Mononuclear cell (primary cell): ENCODE measurements around the gene TMPRSS12. TPM values are rescaled to one million over a fixed set of nuclear protein-coding genes. Genes with fewer than 3 reads are reported as not detected.
"Not testable (repeated sequence)": the region's sequence is repeated elsewhere in the genome, so short reads cannot be mapped to it uniquely, and the experiment has no call there.

Experiments
- H3K27me3 ChIP-seq: 2 replicates; pipeline ENCODE4 v1.6.0; 2011; ENCODE audit warnings: low read length, control low read depth; ENCODE audit not compliant: insufficient read depth
- H3K4me1 ChIP-seq: 2 replicates; pipeline ENCODE4 v1.5.1; 2011; ENCODE audit warnings: mild to moderate bottlenecking, low read length, control low read depth; ENCODE audit not compliant: insufficient read depth
- H3K4me3 ChIP-seq: 2 replicates; pipeline ENCODE4 v1.5.1; 2011; ENCODE audit warnings: mild to moderate bottlenecking, low read length, moderate library complexity
- H3K9me3 ChIP-seq: 2 replicates; pipeline ENCODE4 v1.5.1; 2011; ENCODE audit warnings: low read depth, mild to moderate bottlenecking, control low read depth, low read length
- total RNA-seq: library from RNA; depleted of rRNA; stranded (reverse); fragments of >200 nt; gene quantifications from one replicate; pipeline ENCODE4 v1.2.3, GENCODE V29; 2012

The TMPRSS12 gene
- not detected for total RNA-seq

- no peak within 1 kb of the TSS for H3K4me3 ChIP-seq
- no peaks in the 10 kb centered on the region for H3K27me3 ChIP-seq
- H3K4me1 ChIP-seq: no peaks in the 10 kb centered on the region
- H3K9me3 ChIP-seq: no peaks in the 10 kb centered on the region
Measured at GRCh38 chr12:50842637-50843493, at the start of gene TMPRSS12. TMPRSS12 (plus strand) TSS chr12:50842926; CDS start chr12:50842965, 39 bp downstream.

- no peak overlapping the region for H3K4me3 ChIP-seq
- H3K4me1 ChIP-seq: no peaks in the 10 kb centered on the region
- peaks cover 18% of the 10 kb centered on the region for H3K9me3 ChIP-seq
- H3K27me3 ChIP-seq: no peaks in the 10 kb centered on the region
Measured at GRCh38 chr12:50799908-50800307, 42.8 kb upstream of the TMPRSS12 start.

- Histone ChIP-seq H3K4me3 (no peak overlapping the region), H3K27me3 (no peaks in the 10 kb centered on the region), H3K4me1 (no peaks in the 10 kb centered on the region), H3K9me3 (peaks cover 18% of the 10 kb centered on the region)
Measured at GRCh38 chr12:50803230-50803875, 39.4 kb upstream of the TMPRSS12 start.

- Histone ChIP-seq H3K27me3 (no peaks in the 10 kb centered on the region), H3K4me1 (no peaks in the 10 kb centered on the region), H3K9me3 (no peaks in the 10 kb centered on the region), H3K4me3 (no peak overlapping the region)
Measured at GRCh38 chr12:50806176-50806575, 36.5 kb upstream of the TMPRSS12 start.

- not testable (repeated sequence) for H3K4me3 ChIP-seq, H3K9me3 ChIP-seq, H3K4me1 ChIP-seq, H3K27me3 ChIP-seq
Measured at GRCh38 chr12:50809131-50809530, 33.6 kb upstream of the TMPRSS12 start.

- not testable (repeated sequence) for H3K9me3 ChIP-seq, H3K4me1 ChIP-seq, H3K4me3 ChIP-seq, H3K27me3 ChIP-seq
Measured at GRCh38 chr12:50814921-50815320, 27.8 kb upstream of the TMPRSS12 start.

- Histone ChIP-seq H3K4me3 (no peak overlapping the region), H3K27me3 (no peaks in the 10 kb centered on the region), H3K4me1 (no peaks in the 10 kb centered on the region), H3K9me3 (no peaks in the 10 kb centered on the region)
Measured at GRCh38 chr12:50820177-50820576, 22.5 kb upstream of the TMPRSS12 start.

GRCh38 chr12:50822082-50822481, 20.6 kb upstream of the TMPRSS12 start:
- Histone ChIP-seq H3K27me3 (no peaks in the 10 kb centered on the region), H3K4me3 (no peak overlapping the region), H3K4me1 (no peaks in the 10 kb centered on the region), H3K9me3 (no peaks in the 10 kb centered on the region)

- not testable (repeated sequence) for H3K4me3 ChIP-seq, H3K9me3 ChIP-seq, H3K4me1 ChIP-seq, H3K27me3 ChIP-seq
Measured at GRCh38 chr12:50823724-50824123, 19.0 kb upstream of the TMPRSS12 start.

GRCh38 chr12:50824914-50825313, 17.8 kb upstream of the TMPRSS12 start:
- Histone ChIP-seq H3K27me3 (no peaks in the 10 kb centered on the region), H3K4me3 (no peak overlapping the region), H3K4me1 (no peaks in the 10 kb centered on the region), H3K9me3 (no peaks in the 10 kb centered on the region)

GRCh38 chr12:50825372-50825838, 17.3 kb upstream of the TMPRSS12 start:
- H3K4me3 ChIP-seq: no peak overlapping the region
- no peaks in the 10 kb centered on the region for H3K4me1 ChIP-seq
- H3K9me3 ChIP-seq: no peaks in the 10 kb centered on the region
- H3K27me3 ChIP-seq: no peaks in the 10 kb centered on the region

- no peaks in the 10 kb centered on the region for H3K4me1 ChIP-seq
- H3K9me3 ChIP-seq: no peaks in the 10 kb centered on the region
- no peaks in the 10 kb centered on the region for H3K27me3 ChIP-seq
- no peak overlapping the region for H3K4me3 ChIP-seq
Measured at GRCh38 chr12:50828121-50828520, 14.6 kb upstream of the TMPRSS12 start.

- Histone ChIP-seq H3K27me3 (no peaks in the 10 kb centered on the region), H3K9me3 (no peaks in the 10 kb centered on the region), H3K4me3 (no peak overlapping the region), H3K4me1 (no peaks in the 10 kb centered on the region)
Measured at GRCh38 chr12:50828886-50829285, 13.8 kb upstream of the TMPRSS12 start.

GRCh38 chr12:50833801-50834200, 8.9 kb upstream of the TMPRSS12 start:
- not testable (repeated sequence) for H3K27me3 ChIP-seq, H3K4me1 ChIP-seq, H3K9me3 ChIP-seq, H3K4me3 ChIP-seq

- Histone ChIP-seq H3K4me1 (no peaks in the 10 kb centered on the region), H3K9me3 (no peaks in the 10 kb centered on the region), H3K27me3 (no peaks in the 10 kb centered on the region), H3K4me3 (no peak overlapping the region)
Measured at GRCh38 chr12:50839042-50839441, 3.7 kb upstream of the TMPRSS12 start.
